Measurements from ENCODE around the gene MAPK12.

- TF ChIP-seq, protein P1, sequence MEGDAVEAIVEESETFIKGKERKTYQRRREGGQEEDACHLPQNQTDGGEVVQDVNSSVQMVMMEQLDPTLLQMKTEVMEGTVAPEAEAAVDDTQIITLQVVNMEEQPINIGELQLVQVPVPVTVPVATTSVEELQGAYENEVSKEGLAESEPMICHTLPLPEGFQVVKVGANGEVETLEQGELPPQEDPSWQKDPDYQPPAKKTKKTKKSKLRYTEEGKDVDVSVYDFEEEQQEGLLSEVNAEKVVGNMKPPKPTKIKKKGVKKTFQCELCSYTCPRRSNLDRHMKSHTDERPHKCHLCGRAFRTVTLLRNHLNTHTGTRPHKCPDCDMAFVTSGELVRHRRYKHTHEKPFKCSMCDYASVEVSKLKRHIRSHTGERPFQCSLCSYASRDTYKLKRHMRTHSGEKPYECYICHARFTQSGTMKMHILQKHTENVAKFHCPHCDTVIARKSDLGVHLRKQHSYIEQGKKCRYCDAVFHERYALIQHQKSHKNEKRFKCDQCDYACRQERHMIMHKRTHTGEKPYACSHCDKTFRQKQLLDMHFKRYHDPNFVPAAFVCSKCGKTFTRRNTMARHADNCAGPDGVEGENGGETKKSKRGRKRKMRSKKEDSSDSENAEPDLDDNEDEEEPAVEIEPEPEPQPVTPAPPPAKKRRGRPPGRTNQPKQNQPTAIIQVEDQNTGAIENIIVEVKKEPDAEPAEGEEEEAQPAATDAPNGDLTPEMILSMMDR (IDR thresholded peaks at IDR 0.05): no peak
- TF ChIP-seq POLR2A (IDR thresholded peaks at IDR 0.05) (no peak), EP300 (IDR thresholded peaks at IDR 0.05) (no peak)
Measured at GRCh38 chr22:50229370-50229769, 32.1 kb downstream of the MAPK12 start.
